ENCODE data around the gene LZTS2.
A peak's percentile ranks its signal among the peaks of the same experiment; 100 is the strongest.

The LZTS2 gene

DNA sequence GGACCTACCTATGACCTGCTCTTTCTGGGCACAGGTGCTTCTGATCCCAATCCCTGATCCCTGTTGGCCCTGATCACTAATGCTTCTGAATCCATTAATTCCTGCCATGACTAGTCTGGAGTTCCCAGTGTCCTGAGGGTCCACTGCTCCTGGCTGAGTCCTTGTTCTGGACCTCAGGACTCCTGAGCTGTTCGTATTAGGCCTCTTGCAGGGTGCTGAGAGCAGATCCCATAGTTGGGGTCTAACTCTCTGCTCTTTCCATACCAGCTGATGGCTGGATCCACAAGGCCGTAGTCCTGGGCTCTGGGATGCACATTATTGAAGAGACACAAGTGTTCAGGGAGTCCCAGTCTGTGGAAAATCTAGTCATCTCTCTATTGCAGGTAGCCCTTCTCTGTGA is 19.3 kb upstream of the LZTS2 start:
- H3K27me3 ChIP-seq (ENCODE audit: insufficient read depth, low read length): no peaks in the 10 kb centered on the region
- no peaks in the 10 kb centered on the region for H3K4me1 ChIP-seq (ENCODE audit: insufficient read depth, low read length)
- H3K9ac ChIP-seq (ENCODE audit: low read depth, low read length): no peak overlapping the region
- no peaks in the 10 kb centered on the region for H3K9me3 ChIP-seq (ENCODE audit: insufficient read depth, low read depth, low read length)
- no peak overlapping the region for H3K4me3 ChIP-seq (ENCODE audit: low read length)
- H3K27ac ChIP-seq (ENCODE audit: low read length): no peak overlapping the region
- peaks cover 20% of the 10 kb centered on the region for H3K36me3 ChIP-seq (ENCODE audit: insufficient read depth, low read depth, low read length)

DNA sequence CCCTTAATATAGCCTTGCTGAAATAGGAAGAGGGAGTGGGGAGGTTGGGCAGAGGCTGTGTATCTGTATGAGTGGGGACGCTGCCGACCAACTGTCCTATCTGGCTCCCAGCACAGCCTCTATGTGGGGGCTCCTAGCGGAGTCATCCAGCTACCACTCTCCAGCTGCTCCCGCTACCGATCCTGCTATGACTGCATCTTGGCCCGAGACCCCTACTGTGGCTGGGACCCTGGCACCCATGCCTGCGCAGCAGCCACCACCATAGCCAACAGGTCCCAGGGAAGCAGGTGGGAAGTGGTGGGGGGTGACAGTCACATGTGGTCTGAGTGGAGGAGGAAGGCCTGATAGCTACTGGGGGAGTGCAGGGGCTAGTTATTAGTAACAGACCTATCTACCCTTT is 18.9 kb upstream of the LZTS2 start:
- H3K9me3 ChIP-seq (ENCODE audit: insufficient read depth, low read depth, low read length): no peaks in the 10 kb centered on the region
- H3K4me3 ChIP-seq (ENCODE audit: low read length): no peak overlapping the region
- peaks cover 23% of the 10 kb centered on the region for H3K36me3 ChIP-seq (ENCODE audit: insufficient read depth, low read depth, low read length)
- no peak overlapping the region for H3K27ac ChIP-seq (ENCODE audit: low read length)
- no peak overlapping the region for H3K9ac ChIP-seq (ENCODE audit: low read depth, low read length)
- no peaks in the 10 kb centered on the region for H3K4me1 ChIP-seq (ENCODE audit: insufficient read depth, low read length)
- no peaks in the 10 kb centered on the region for H3K27me3 ChIP-seq (ENCODE audit: insufficient read depth, low read length)

GRCh38 chr10:100981178-100981772 is 18.3 kb upstream of the LZTS2 start:
- Histone ChIP-seq H3K9ac (ENCODE audit: low read depth, low read length) (no peak overlapping the region), H3K9me3 (ENCODE audit: insufficient read depth, low read depth, low read length) (no peaks in the 10 kb centered on the region), H3K36me3 (ENCODE audit: insufficient read depth, low read depth, low read length) (peaks cover 28% of the 10 kb centered on the region)

GRCh38 chr10:100982916-100983830 is 16.4 kb upstream of the LZTS2 start:
- no peak overlapping the region for H3K4me3 ChIP-seq (ENCODE audit: low read length)
- no peaks in the 10 kb centered on the region for H3K27me3 ChIP-seq (ENCODE audit: insufficient read depth, low read length)
- no peak overlapping the region for H3K9ac ChIP-seq (ENCODE audit: low read depth, low read length)
- no peaks in the 10 kb centered on the region for H3K4me1 ChIP-seq (ENCODE audit: insufficient read depth, low read length)
- peaks cover 28% of the 10 kb centered on the region for H3K36me3 ChIP-seq (ENCODE audit: insufficient read depth, low read depth, low read length)
- no peaks in the 10 kb centered on the region for H3K9me3 ChIP-seq (ENCODE audit: insufficient read depth, low read depth, low read length)
- H3K27ac ChIP-seq (ENCODE audit: low read length): no peak overlapping the region

More at GRCh38 chr10:100981178-100981772, 18.3 kb upstream of the LZTS2 start:
- H3K4me3 ChIP-seq (ENCODE audit: low read length): no peak overlapping the region
- H3K27ac ChIP-seq (ENCODE audit: low read length): no peak overlapping the region
- H3K27me3 ChIP-seq (ENCODE audit: insufficient read depth, low read length): no peaks in the 10 kb centered on the region
- H3K4me1 ChIP-seq (ENCODE audit: insufficient read depth, low read length): no peaks in the 10 kb centered on the region

GRCh38 chr10:100983868-100984671 is 15.5 kb upstream of the LZTS2 start:
- Histone ChIP-seq H3K27me3 (ENCODE audit: insufficient read depth, low read length) (no peaks in the 10 kb centered on the region), H3K4me1 (ENCODE audit: insufficient read depth, low read length) (no peaks in the 10 kb centered on the region), H3K9ac (ENCODE audit: low read depth, low read length) (no peak overlapping the region), H3K27ac (ENCODE audit: low read length) (no peak overlapping the region), H3K4me3 (ENCODE audit: low read length) (no peak overlapping the region), H3K9me3 (ENCODE audit: insufficient read depth, low read depth, low read length) (no peaks in the 10 kb centered on the region), H3K36me3 (ENCODE audit: insufficient read depth, low read depth, low read length) (peaks cover 34% of the 10 kb centered on the region)

- H3K9ac ChIP-seq (ENCODE audit: low read depth, low read length): no peak overlapping the region
- H3K36me3 ChIP-seq (ENCODE audit: insufficient read depth, low read depth, low read length): peaks cover 39% of the 10 kb centered on the region
- H3K27me3 ChIP-seq (ENCODE audit: insufficient read depth, low read length): no peaks in the 10 kb centered on the region
These were observed 14.9 kb upstream of the LZTS2 start for GRCh38 chr10:100984672-100985177.

DNA sequence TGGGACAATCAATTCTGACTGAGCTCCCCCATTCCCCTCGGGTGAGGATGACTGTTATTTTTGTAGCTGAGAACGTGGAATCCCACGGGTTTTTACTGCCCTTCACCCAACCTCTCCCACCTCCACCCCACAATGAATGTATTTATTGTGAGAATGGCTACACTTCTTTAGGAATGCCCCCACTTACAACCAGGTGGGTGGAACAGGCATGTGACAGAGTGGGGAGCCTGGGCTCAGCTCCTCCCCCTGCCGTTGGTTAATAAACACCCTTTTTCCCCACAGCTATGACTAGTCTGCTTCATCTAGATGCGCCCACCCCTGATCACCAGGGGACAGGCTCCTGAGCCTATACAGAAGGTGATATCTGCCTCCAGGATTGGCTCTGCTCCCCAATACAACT is 14.3 kb upstream of the LZTS2 start:
- Histone ChIP-seq H3K9me3 (ENCODE audit: insufficient read depth, low read depth, low read length) (no peaks in the 10 kb centered on the region), H3K4me3 (ENCODE audit: low read length) (no peak overlapping the region), H3K4me1 (ENCODE audit: insufficient read depth, low read length) (no peaks in the 10 kb centered on the region), H3K9ac (ENCODE audit: low read depth, low read length) (no peak overlapping the region), H3K27ac (ENCODE audit: low read length) (no peak overlapping the region), H3K36me3 (ENCODE audit: insufficient read depth, low read depth, low read length) (peaks cover 39% of the 10 kb centered on the region), H3K27me3 (ENCODE audit: insufficient read depth, low read length) (no peaks in the 10 kb centered on the region)

More at GRCh38 chr10:100984672-100985177, 14.9 kb upstream of the LZTS2 start:
- Histone ChIP-seq H3K4me3 (ENCODE audit: low read length) (no peak overlapping the region), H3K27ac (ENCODE audit: low read length) (no peak overlapping the region), H3K9me3 (ENCODE audit: insufficient read depth, low read depth, low read length) (no peaks in the 10 kb centered on the region), H3K4me1 (ENCODE audit: insufficient read depth, low read length) (no peaks in the 10 kb centered on the region)

DNA sequence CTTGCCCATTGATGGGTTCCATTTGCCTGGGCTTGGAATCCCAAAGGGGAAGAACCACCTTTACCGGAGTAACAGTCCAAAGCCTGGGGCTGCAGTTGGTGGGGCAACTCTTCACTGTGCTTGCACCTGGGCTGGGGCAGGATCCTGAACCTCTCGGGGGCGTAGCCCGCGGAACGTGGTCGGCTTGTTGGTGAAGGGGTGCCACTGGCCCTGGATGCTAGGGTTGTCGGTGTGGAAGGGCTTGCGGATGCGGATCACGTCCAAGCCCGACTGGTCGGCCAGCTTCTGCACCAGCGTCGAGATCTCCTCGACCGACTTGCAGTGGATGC is 13.0 kb upstream of the LZTS2 start:
- Histone ChIP-seq H3K27ac (ENCODE audit: low read length) (peak overlapping the region; percentile 92), H3K9ac (ENCODE audit: low read depth, low read length) (peak overlapping the region; percentile 96), H3K4me1 (ENCODE audit: insufficient read depth, low read length) (no peaks in the 10 kb centered on the region), H3K4me3 (ENCODE audit: low read length) (peak overlapping the region; percentile 98), H3K27me3 (ENCODE audit: insufficient read depth, low read length) (no peaks in the 10 kb centered on the region), H3K36me3 (ENCODE audit: insufficient read depth, low read depth, low read length) (peaks cover 39% of the 10 kb centered on the region), H3K9me3 (ENCODE audit: insufficient read depth, low read depth, low read length) (no peaks in the 10 kb centered on the region)

- no peaks in the 10 kb centered on the region for H3K9me3 ChIP-seq (ENCODE audit: insufficient read depth, low read depth, low read length)
- H3K9ac ChIP-seq (ENCODE audit: low read depth, low read length): peak within 1 kb of the TSS; percentile 96
- peak within 1 kb of the TSS; percentile 92 for H3K27ac ChIP-seq (ENCODE audit: low read length)
- H3K27me3 ChIP-seq (ENCODE audit: insufficient read depth, low read length): no peaks in the 10 kb centered on the region
- peaks cover 39% of the 10 kb centered on the region for H3K36me3 ChIP-seq (ENCODE audit: insufficient read depth, low read depth, low read length)
- no peaks in the 10 kb centered on the region for H3K4me1 ChIP-seq (ENCODE audit: insufficient read depth, low read length)
- peak within 1 kb of the TSS; percentile 98 for H3K4me3 ChIP-seq (ENCODE audit: low read length)
These were observed 12.5 kb upstream of the LZTS2 start, which contains the start of the genes MRPL43 and TWNK for GRCh38 chr10:100986952-100987684. Gene MRPL43 (minus strand): TSS chr10:100987497. CDS start chr10:100987443, 54 bp downstream. Gene TWNK (plus strand): TSS chr10:100987543. CDS start chr10:100988211, 668 bp downstream.

- Histone ChIP-seq H3K36me3 (ENCODE audit: insufficient read depth, low read depth, low read length) (peaks cover 43% of the 10 kb centered on the region), H3K9me3 (ENCODE audit: insufficient read depth, low read depth, low read length) (no peaks in the 10 kb centered on the region), H3K27me3 (ENCODE audit: insufficient read depth, low read length) (no peaks in the 10 kb centered on the region), H3K4me1 (ENCODE audit: insufficient read depth, low read length) (no peaks in the 10 kb centered on the region), H3K9ac (ENCODE audit: low read depth, low read length) (peak overlapping the region; percentile 96), H3K27ac (ENCODE audit: low read length) (peak overlapping the region; percentile 92), H3K4me3 (ENCODE audit: low read length) (peak overlapping the region; percentile 98)
These were observed 11.9 kb upstream of the LZTS2 start for GRCh38 chr10:100987685-100988049.

DNA sequence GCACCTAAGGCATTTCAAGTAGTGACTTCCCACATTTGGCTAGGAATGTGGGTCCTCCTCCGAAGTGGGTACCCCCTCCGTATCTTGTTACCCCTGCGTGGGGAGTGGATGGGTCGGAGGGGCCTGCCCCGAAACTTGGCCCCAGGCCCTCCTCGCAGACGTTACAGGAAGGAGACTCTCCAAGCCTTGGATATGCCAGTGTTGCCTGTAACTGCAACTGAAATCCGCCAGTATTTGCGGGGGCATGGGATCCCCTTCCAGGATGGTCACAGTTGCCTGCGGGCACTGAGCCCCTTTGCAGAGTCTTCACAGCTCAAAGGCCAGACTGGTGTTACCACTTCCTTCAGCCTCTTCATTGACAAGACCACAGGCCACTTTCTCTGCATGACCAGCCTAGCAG is 11.4 kb upstream of the LZTS2 start:
- Histone ChIP-seq H3K9ac (ENCODE audit: low read depth, low read length) (peak overlapping the region; percentile 96; the same call in 1 of the 2 replicates), H3K27ac (ENCODE audit: low read length) (no peak overlapping the region), H3K4me1 (ENCODE audit: insufficient read depth, low read length) (no peaks in the 10 kb centered on the region), H3K27me3 (ENCODE audit: insufficient read depth, low read length) (no peaks in the 10 kb centered on the region), H3K4me3 (ENCODE audit: low read length) (peak overlapping the region; percentile 98), H3K9me3 (ENCODE audit: insufficient read depth, low read depth, low read length) (no peaks in the 10 kb centered on the region), H3K36me3 (ENCODE audit: insufficient read depth, low read depth, low read length) (peaks cover 48% of the 10 kb centered on the region)

All from iPS-20b (cell line).